A549 (cell line): ENCODE measurements around the gene IL21R. TPM values are rescaled to one million over a fixed set of nuclear protein-coding genes. Genes with fewer than 3 reads are reported as not detected.

Experiments used
- CHD2 ChIP-seq: fragments of 150-350 bp; IDR thresholded peaks from 2 replicates; pipeline ENCODE4 v1.6.1; 2014; ENCODE audit warnings: low read length; ENCODE audit not compliant: partially characterized antibody
- CHD4 ChIP-seq: fragments of 200-600 bp; sonication (generic); IDR thresholded peaks from 2 replicates; pipeline ENCODE4 v1.6.1; 2016; ENCODE audit warnings: antibody characterized with exemption, mild to moderate bottlenecking, borderline replicate concordance
- EHF ChIP-seq: fragments of 250-450 bp; sonication (Bioruptor Pico); IDR thresholded peaks from 2 replicates; pipeline ENCODE4 v1.5.0; 2020; ENCODE audit warnings: mild to moderate bottlenecking
- EHMT2 ChIP-seq: fragments of 200-600 bp; sonication (generic); IDR thresholded peaks from 2 replicates; pipeline ENCODE4 v1.6.1; 2016; ENCODE audit warnings: antibody characterized with exemption, low read depth, mild to moderate bottlenecking, moderate library complexity
- EP300 ChIP-seq, 2 experiments: fragments of >200 bp; sonication (Bioruptor Twin); formaldehyde crosslinking; IDR thresholded peaks; 2 replicates in 1 of 2; 3 replicates in 1 of 2; pipeline ENCODE4 v1.6.1; 2016 to 2017
- ESRRA ChIP-seq: fragments of 150-350 bp; IDR thresholded peaks from 2 replicates; pipeline ENCODE4 v1.6.1; 2014; ENCODE audit warnings: mild to moderate bottlenecking, low read length, borderline replicate concordance
- FOSB ChIP-seq: fragments of 250-450 bp; sonication (Bioruptor Pico); IDR thresholded peaks from 2 replicates; pipeline ENCODE4 v1.5.0; 2020; ENCODE audit warnings: mild to moderate bottlenecking, moderate library complexity
- FOSL2 ChIP-seq, 2 experiments: fragments of 450-650 bp in 1 of 2; fragments of >200 bp in 1 of 2; sonication (Bioruptor Twin) in 1 of 2; formaldehyde crosslinking; IDR thresholded peaks; 2 replicates each; pipeline versions ENCODE4 v1.5.0 to v1.6.1; 2016 to 2020; ENCODE audit warnings: mild to moderate bottlenecking in 1 of 2, moderate library complexity in 1 of 2
- FOXS1 ChIP-seq: fragments of 250-450 bp; sonication (Bioruptor Pico); IDR thresholded peaks from 2 replicates; pipeline ENCODE4 v1.5.0; 2020; ENCODE audit warnings: mild to moderate bottlenecking, moderate library complexity
- GATA3 ChIP-seq: IDR thresholded peaks from 2 replicates; pipeline ENCODE4 v1.6.1; 2012; ENCODE audit warnings: borderline replicate concordance
- HDAC2 ChIP-seq: fragments of 200-600 bp; sonication (generic); IDR thresholded peaks from 2 replicates; pipeline ENCODE4 v1.6.1; 2016
- HOXA7 ChIP-seq: fragments of 250-450 bp; sonication (Bioruptor Pico); IDR thresholded peaks from 2 replicates; pipeline ENCODE4 v1.5.0; 2020; ENCODE audit warnings: mild to moderate bottlenecking, moderate library complexity
- HOXB13 ChIP-seq: fragments of 250-450 bp; sonication (Bioruptor Pico); IDR thresholded peaks from 2 replicates; pipeline ENCODE4 v1.5.0; 2020; ENCODE audit warnings: low read depth, mild to moderate bottlenecking, moderate library complexity
- HOXB5 ChIP-seq: fragments of 250-450 bp; sonication (Bioruptor Pico); IDR thresholded peaks from 2 replicates; pipeline ENCODE4 v1.5.0; 2020; ENCODE audit warnings: mild to moderate bottlenecking, moderate library complexity
- JUN ChIP-seq, 2 experiments: fragments of >200 bp; sonication (Bioruptor Twin); formaldehyde crosslinking; IDR thresholded peaks; 2 replicates in 1 of 2; 3 replicates in 1 of 2; pipeline ENCODE4 v1.6.1; 2016 to 2017
- JUNB ChIP-seq: fragments of >200 bp; sonication (Bioruptor Twin); formaldehyde crosslinking; IDR thresholded peaks from 2 replicates; pipeline ENCODE4 v1.6.1; 2016
- KDM5A ChIP-seq: fragments of 200-600 bp; sonication (generic); IDR thresholded peaks from 2 replicates; pipeline ENCODE4 v1.6.1; 2016; ENCODE audit warnings: antibody characterized with exemption, mild to moderate bottlenecking
- MAFK ChIP-seq: fragments of 450-650 bp; IDR thresholded peaks from 2 replicates; pipeline ENCODE4 v1.6.1; 2014; ENCODE audit not compliant: partially characterized antibody
- MAZ ChIP-seq: fragments of 150-350 bp; IDR thresholded peaks from 2 replicates; pipeline ENCODE4 v1.6.1; 2014; ENCODE audit warnings: antibody characterized with exemption, low read depth, low read length, borderline replicate concordance
- MYC ChIP-seq: IDR thresholded peaks from 2 replicates; pipeline ENCODE4 v1.6.1; 2012; ENCODE audit warnings: mild to moderate bottlenecking, inconsistent platforms, low read length, improper control_type of control experiment, borderline replicate concordance
- NFE2L2 ChIP-seq: fragments of 150-350 bp; conservative IDR thresholded peaks from 2 replicates; pipeline ENCODE4 v1.6.1; 2014; ENCODE audit warnings: low read length
- NPAS2 ChIP-seq: fragments of 250-450 bp; sonication (Bioruptor Pico); IDR thresholded peaks from 2 replicates; pipeline ENCODE4 v1.8.0; 2022; ENCODE audit warnings: mild to moderate bottlenecking, moderate library complexity, borderline replicate concordance
- NR3C1 ChIP-seq: fragments of >200 bp; sonication (Bioruptor Twin); formaldehyde crosslinking; IDR thresholded peaks from 3 replicates; pipeline ENCODE4 v1.6.1; 2017
- PHF8 ChIP-seq: fragments of 200-600 bp; sonication (generic); IDR thresholded peaks from 2 replicates; pipeline ENCODE4 v1.6.1; 2016; ENCODE audit warnings: low read depth, mild to moderate bottlenecking, antibody characterized with exemption, moderate library complexity, borderline replicate concordance
- RAD21 ChIP-seq, 2 experiments: fragments of >200 bp in 1 of 2; sonication (Bioruptor Twin) in 1 of 2; formaldehyde crosslinking in 1 of 2; IDR thresholded peaks in 1 of 2; conservative IDR thresholded peaks in 1 of 2; 2 replicates in 1 of 2; 3 replicates in 1 of 2; pipeline ENCODE4 v1.6.1; 2012 to 2018; ENCODE audit warnings: inconsistent platforms in 1 of 2
- RCOR1 ChIP-seq: fragments of 150-350 bp; IDR thresholded peaks from 2 replicates; pipeline ENCODE4 v1.6.1; 2014; ENCODE audit warnings: antibody characterized with exemption, low read length, low read depth
- RFX5 ChIP-seq: fragments of 450-650 bp; IDR thresholded peaks from 2 replicates; pipeline ENCODE4 v1.7.1; 2014; ENCODE audit warnings: antibody characterized with exemption, mild to moderate bottlenecking, moderate library complexity
- RNF2 ChIP-seq: fragments of 200-600 bp; sonication (generic); IDR thresholded peaks from 2 replicates; pipeline ENCODE4 v1.6.1; 2016; ENCODE audit warnings: low read depth, mild to moderate bottlenecking, antibody characterized with exemption, moderate library complexity, borderline replicate concordance
- SMC3 ChIP-seq: fragments of >200 bp; sonication (Bioruptor Twin); formaldehyde crosslinking; IDR thresholded peaks from 3 replicates; pipeline ENCODE4 v1.6.1; 2018; ENCODE audit warnings: inconsistent platforms
- SREBF2 ChIP-seq: fragments of 450-650 bp; IDR thresholded peaks from 2 replicates; pipeline ENCODE4 v1.6.1; 2014; ENCODE audit warnings: mild to moderate bottlenecking, moderate library complexity
- TFCP2L1 ChIP-seq: fragments of 250-450 bp; sonication (Bioruptor Pico); IDR thresholded peaks from 2 replicates; pipeline ENCODE4 v1.5.0; 2021; ENCODE audit warnings: mild to moderate bottlenecking
- ZC3H11A ChIP-seq: fragments of 450-650 bp; IDR thresholded peaks from 2 replicates; pipeline ENCODE4 v1.6.1; 2014; ENCODE audit warnings: antibody characterized with exemption, mild to moderate bottlenecking
- ZFP36 ChIP-seq: fragments of 450-650 bp; IDR thresholded peaks from 2 replicates; pipeline ENCODE4 v1.6.1; 2014; ENCODE audit warnings: borderline replicate concordance; ENCODE audit not compliant: partially characterized antibody
- ZNF302 ChIP-seq: fragments of 250-450 bp; sonication (Bioruptor Pico); IDR thresholded peaks from 2 replicates; pipeline ENCODE4 v1.9.0; 2021; ENCODE audit warnings: inconsistent platforms, mild to moderate bottlenecking, moderate library complexity
- polyA plus RNA-seq, 4 experiments: library from polyadenylated mRNA; depleted of rRNA in 3 of 4; stranded (reverse); fragments of >200 nt; fragmentation: RNase III in 1 of 4; extraction: RNeasy Plus Mini Kit Qiagen cat#74134 plus additional on column Dnase treatment in 1 of 4; gene quantifications; 2 replicates in 3 of 4; 3 replicates in 1 of 4; pipeline ENCODE4 v1.2.3, GENCODE V29; 2011 to 2017
- TF ChIP-seq, protein P1 (sequence below): IDR thresholded peaks from 2 replicates; pipeline ENCODE4 v1.6.1; 2012
- TF ChIP-seq, protein P2 (sequence below): fragments of 250-450 bp; sonication (Bioruptor Pico); IDR thresholded peaks from 2 replicates; pipeline ENCODE4 v1.5.0; 2021; ENCODE audit warnings: mild to moderate bottlenecking, moderate library complexity, borderline replicate concordance
- TF ChIP-seq, protein P3 (sequence below): IDR thresholded peaks from 2 replicates; pipeline ENCODE4 v1.6.1; 2012; ENCODE audit warnings: low read depth, borderline replicate concordance
- TF ChIP-seq, protein P4 (sequence below): fragments of 450-650 bp; IDR thresholded peaks from 2 replicates; pipeline ENCODE4 v1.6.1; 2014; ENCODE audit warnings: antibody characterized with exemption
- TF ChIP-seq, protein P5 (sequence below): IDR thresholded peaks from 2 replicates; pipeline ENCODE4 v1.6.1; 2012

The IL21R gene
- polyA plus RNA-seq, 2 of the 4 experiments (the other 2 are of a cell fraction): 0.04 to 0.09 TPM

DNA sequence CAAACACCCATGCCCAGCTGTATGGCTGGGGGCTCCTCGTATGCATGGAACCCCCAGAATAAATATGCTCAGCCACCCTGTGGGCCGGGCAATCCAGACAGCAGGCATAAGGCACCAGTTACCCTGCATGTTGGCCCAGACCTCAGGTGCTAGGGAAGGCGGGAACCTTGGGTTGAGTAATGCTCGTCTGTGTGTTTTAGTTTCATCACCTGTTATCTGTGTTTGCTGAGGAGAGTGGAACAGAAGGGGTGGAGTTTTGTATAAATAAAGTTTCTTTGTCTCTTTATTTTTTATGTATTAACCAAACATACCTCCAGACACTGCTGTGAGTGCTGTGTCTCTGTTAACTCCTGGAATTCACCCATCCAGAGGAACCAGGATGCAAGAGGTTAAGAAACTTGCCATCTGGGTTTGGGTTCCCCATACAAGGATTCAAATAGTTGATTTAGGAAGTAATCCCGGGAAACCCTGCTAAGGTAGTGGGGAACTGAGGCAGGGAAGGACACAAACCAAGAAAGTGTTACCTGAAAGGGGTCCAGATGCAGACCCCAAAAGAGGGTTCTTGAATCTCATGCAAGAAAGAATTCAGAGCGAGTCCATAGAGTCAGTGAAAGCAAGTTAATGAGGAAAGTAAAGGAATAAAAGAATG lies 37.4 kb upstream of the IL21R start (continued):
- TF ChIP-seq NR3C1: no peak
- TF ChIP-seq HOXA7 (CRISPR knock-in tag): no peak
- TF ChIP-seq HOXB5 (CRISPR knock-in tag): no peak
- no peak for TF ChIP-seq MYC
- TF ChIP-seq MAZ: no peak
- no peak for TF ChIP-seq FOSB
- no peak for TF ChIP-seq CHD4
- TF ChIP-seq SREBF2: no peak
- no peak; the same call in 1 of the 2 replicates for TF ChIP-seq FOSL2 (IDR thresholded peaks at IDR 0.05)
- TF ChIP-seq FOSL2 (CRISPR knock-in tag; IDR thresholded peaks at IDR 0.05): peak; percentile 29; the same call in 1 of the 2 replicates
- TF ChIP-seq PHF8: no peak
- no peak for TF ChIP-seq RCOR1
- TF ChIP-seq EHMT2: no peak
- TF ChIP-seq RAD21 (conservative IDR thresholded peaks at IDR 0.05 in 1 of 2, IDR thresholded peaks at IDR 0.05 in 1 of 2): peak in 1 of 2 experiments; percentile 24; a peak in 1 of 5 replicates
- TF ChIP-seq, protein P1, sequence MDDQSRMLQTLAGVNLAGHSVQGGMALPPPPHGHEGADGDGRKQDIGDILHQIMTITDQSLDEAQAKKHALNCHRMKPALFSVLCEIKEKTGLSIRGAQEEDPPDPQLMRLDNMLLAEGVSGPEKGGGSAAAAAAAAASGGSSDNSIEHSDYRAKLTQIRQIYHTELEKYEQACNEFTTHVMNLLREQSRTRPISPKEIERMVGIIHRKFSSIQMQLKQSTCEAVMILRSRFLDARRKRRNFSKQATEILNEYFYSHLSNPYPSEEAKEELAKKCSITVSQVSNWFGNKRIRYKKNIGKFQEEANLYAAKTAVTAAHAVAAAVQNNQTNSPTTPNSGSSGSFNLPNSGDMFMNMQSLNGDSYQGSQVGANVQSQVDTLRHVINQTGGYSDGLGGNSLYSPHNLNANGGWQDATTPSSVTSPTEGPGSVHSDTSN: no peak
- no peak for TF ChIP-seq NPAS2 (CRISPR knock-in tag)
- no peak for TF ChIP-seq EHF
- TF ChIP-seq EP300 (IDR thresholded peaks at IDR 0.05): peak; percentile 24 to 60; a peak in 2 of 5 replicates
- TF ChIP-seq SMC3: no peak; the same call in 2 of the 3 replicates
- TF ChIP-seq, protein P2, sequence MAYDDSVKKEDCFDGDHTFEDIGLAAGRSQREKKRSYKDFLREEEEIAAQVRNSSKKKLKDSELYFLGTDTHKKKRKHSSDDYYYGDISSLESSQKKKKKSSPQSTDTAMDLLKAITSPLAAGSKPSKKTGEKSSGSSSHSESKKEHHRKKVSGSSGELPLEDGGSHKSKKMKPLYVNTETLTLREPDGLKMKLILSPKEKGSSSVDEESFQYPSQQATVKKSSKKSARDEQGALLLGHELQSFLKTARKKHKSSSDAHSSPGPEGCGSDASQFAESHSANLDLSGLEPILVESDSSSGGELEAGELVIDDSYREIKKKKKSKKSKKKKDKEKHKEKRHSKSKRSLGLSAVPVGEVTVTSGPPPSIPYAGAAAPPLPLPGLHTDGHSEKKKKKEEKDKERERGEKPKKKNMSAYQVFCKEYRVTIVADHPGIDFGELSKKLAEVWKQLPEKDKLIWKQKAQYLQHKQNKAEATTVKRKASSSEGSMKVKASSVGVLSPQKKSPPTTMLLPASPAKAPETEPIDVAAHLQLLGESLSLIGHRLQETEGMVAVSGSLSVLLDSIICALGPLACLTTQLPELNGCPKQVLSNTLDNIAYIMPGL (CRISPR knock-in tag): no peak
- no peak for TF ChIP-seq RNF2
- TF ChIP-seq FOXS1: no peak
- TF ChIP-seq, protein P3, sequence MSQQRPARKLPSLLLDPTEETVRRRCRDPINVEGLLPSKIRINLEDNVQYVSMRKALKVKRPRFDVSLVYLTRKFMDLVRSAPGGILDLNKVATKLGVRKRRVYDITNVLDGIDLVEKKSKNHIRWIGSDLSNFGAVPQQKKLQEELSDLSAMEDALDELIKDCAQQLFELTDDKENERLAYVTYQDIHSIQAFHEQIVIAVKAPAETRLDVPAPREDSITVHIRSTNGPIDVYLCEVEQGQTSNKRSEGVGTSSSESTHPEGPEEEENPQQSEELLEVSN: peak; percentile 31; the same call in 1 of the 2 replicates
- peak; percentile 46; the same call in 1 of the 2 replicates for TF ChIP-seq JUNB
- peak; percentile 71 for TF ChIP-seq GATA3
- no peak for TF ChIP-seq ZC3H11A
- no peak for TF ChIP-seq RFX5
- no peak for TF ChIP-seq ZFP36
- no peak for TF ChIP-seq NFE2L2
- no peak for TF ChIP-seq CHD2
- TF ChIP-seq, protein P4, sequence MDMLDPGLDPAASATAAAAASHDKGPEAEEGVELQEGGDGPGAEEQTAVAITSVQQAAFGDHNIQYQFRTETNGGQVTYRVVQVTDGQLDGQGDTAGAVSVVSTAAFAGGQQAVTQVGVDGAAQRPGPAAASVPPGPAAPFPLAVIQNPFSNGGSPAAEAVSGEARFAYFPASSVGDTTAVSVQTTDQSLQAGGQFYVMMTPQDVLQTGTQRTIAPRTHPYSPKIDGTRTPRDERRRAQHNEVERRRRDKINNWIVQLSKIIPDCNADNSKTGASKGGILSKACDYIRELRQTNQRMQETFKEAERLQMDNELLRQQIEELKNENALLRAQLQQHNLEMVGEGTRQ: no peak
- peak; percentile 8 to 54; a peak in 2 of 5 replicates for TF ChIP-seq JUN (IDR thresholded peaks at IDR 0.05)
- no peak for TF ChIP-seq ESRRA
- TF ChIP-seq, protein P5, sequence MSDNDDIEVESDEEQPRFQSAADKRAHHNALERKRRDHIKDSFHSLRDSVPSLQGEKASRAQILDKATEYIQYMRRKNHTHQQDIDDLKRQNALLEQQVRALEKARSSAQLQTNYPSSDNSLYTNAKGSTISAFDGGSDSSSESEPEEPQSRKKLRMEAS: peak; percentile 50; the same call in 1 of the 2 replicates
- no peak for TF ChIP-seq HDAC2
- no peak for TF ChIP-seq TFCP2L1 (CRISPR knock-in tag)
- no peak for TF ChIP-seq ZNF302
- no peak for TF ChIP-seq MAFK
- no peak for TF ChIP-seq HOXB13 (CRISPR knock-in tag)
- TF ChIP-seq KDM5A: no peak
